Measurements from ENCODE around the gene KRTAP13-3.

GRCh38 chr21:30395731-30396130, 30.0 kb downstream of the KRTAP13-3 start, which contains the start of gene KRTAP13-1:
- TF ChIP-seq POLR2A (IDR thresholded peaks at IDR 0.05) (no peak), CTCF (IDR thresholded peaks at IDR 0.05) (no peak)

All from thyroid gland (tissue), 4 donors.